K562 (cell line): ENCODE data around the gene SFMBT2. TPM values are rescaled to one million over a fixed set of nuclear protein-coding genes. Genes with fewer than 3 reads are reported as not detected.

Source experiments
- ELF1 ChIP-seq: fragments of 200-800 bp; sonication (Bioruptor generic); IDR thresholded peaks from 2 replicates; pipeline ENCODE4 v1.6.1; 2016; ENCODE audit warnings: missing genetic modification characterization, missing compliant biosample characterization
- JUN ChIP-seq, 2 experiments: sonication (generic) in 1 of 2; formaldehyde crosslinking in 1 of 2; IDR thresholded peaks; 2 replicates each; pipeline versions ENCODE4 v1.6.1 to v1.8.0; 2012 to 2022; ENCODE audit warnings: borderline replicate concordance in 2 of 2, mild to moderate bottlenecking in 2 of 2, improper control_type of control experiment in 1 of 2, low read depth in 1 of 2, low read length in 1 of 2, missing genetic modification reagents in 1 of 2
- JUND ChIP-seq, 2 experiments: IDR thresholded peaks; 2 replicates in 1 of 2; 3 replicates in 1 of 2; pipeline ENCODE4 v1.6.1; 2011; ENCODE audit warnings: borderline replicate concordance in 2 of 2, low read depth in 2 of 2, low read length in 2 of 2, improper control_type of control experiment in 1 of 2, missing biosample characterization in 1 of 2, missing genetic modification characterization in 1 of 2, missing genetic modification reagents in 1 of 2
- KAT2B ChIP-seq: IDR thresholded peaks from one replicate; pipeline ENCODE4 v1.6.1; 2012; ENCODE audit warnings: low read depth, mild to moderate bottlenecking, control low read depth, inconsistent platforms, low read length, moderate library complexity
- MEIS2 ChIP-seq: fragments of 450-650 bp; IDR thresholded peaks from 2 replicates; pipeline ENCODE4 v1.6.1; 2014; ENCODE audit warnings: mild to moderate bottlenecking; ENCODE audit not compliant: partially characterized antibody
- NFIC ChIP-seq: fragments of 450-650 bp; IDR thresholded peaks from 2 replicates; pipeline ENCODE4 v1.6.1; 2017; ENCODE audit warnings: mild to moderate bottlenecking, inconsistent platforms
- NR2C1 ChIP-seq, 2 experiments: fragments of 450-650 bp; IDR thresholded peaks; 2 replicates each; pipeline ENCODE4 v1.6.1; 2017; ENCODE audit warnings: mild to moderate bottlenecking in 2 of 2, antibody characterized with exemption in 1 of 2, inconsistent platforms in 1 of 2, missing compliant biosample characterization in 1 of 2, missing genetic modification characterization in 1 of 2
- PYGO2 ChIP-seq: fragments of 450-650 bp; IDR thresholded peaks from 2 replicates; pipeline ENCODE4 v1.6.1; 2016; ENCODE audit warnings: mild to moderate bottlenecking, missing genetic modification characterization, moderate library complexity, missing compliant biosample characterization
- RCOR1 ChIP-seq, 2 experiments: IDR thresholded peaks; 2 replicates each; pipeline ENCODE4 v1.6.1; 2012; ENCODE audit warnings: low read depth in 2 of 2, low read length in 2 of 2, borderline replicate concordance in 1 of 2, improper control_type of control experiment in 1 of 2
- TEAD4 ChIP-seq, 2 experiments: sonication (generic) in 1 of 2; formaldehyde crosslinking in 1 of 2; IDR thresholded peaks; 2 replicates each; pipeline versions ENCODE4 v1.6.1 to v1.8.0; 2012 to 2022; ENCODE audit warnings: borderline replicate concordance in 1 of 2, inconsistent platforms in 1 of 2, low read length in 1 of 2, mild to moderate bottlenecking in 1 of 2, missing genetic modification reagents in 1 of 2
- TRIM25 ChIP-seq: fragments of 450-650 bp; IDR thresholded peaks from 2 replicates; pipeline ENCODE4 v1.7.0; 2016; ENCODE audit warnings: borderline replicate concordance
- ZBTB7A ChIP-seq: IDR thresholded peaks from 2 replicates; pipeline ENCODE4 v1.6.1; 2011; ENCODE audit warnings: low read depth, mild to moderate bottlenecking, low read length, moderate library complexity, borderline replicate concordance; ENCODE audit not compliant: control insufficient read depth
- polyA plus RNA-seq, 8 experiments: library from polyadenylated mRNA; depleted of rRNA in 4 of 8; stranded (reverse) in 5 of 8; unstranded in 3 of 8; fragments of >200 nt; fragmentation: Nextera tagmentation in 2 of 8; fragmentation: Illumina TruSeq in 1 of 8; extraction: Ambion mirVana in 2 of 8; extraction: Trizol in 1 of 8; gene quantifications; 2 replicates each; pipeline versions ENCODE4 v1.2.1 to v1.2.3, GENCODE V29; 2011 to 2014; ENCODE audit warnings: inconsistent platforms in 1 of 8, missing spikeins in 1 of 8
- total RNA-seq, 7 experiments: library from RNA; depleted of rRNA in 6 of 7; stranded (reverse); fragments of >200 nt in 6 of 7; fragmentation: Illumina TruSeq in 2 of 7; extraction: Trizol in 2 of 7; gene quantifications; 2 replicates each; pipeline versions ENCODE4 v1.2.1 to v1.2.3, GENCODE V29; 2011 to 2021; ENCODE audit warnings: low replicate concordance in 1 of 7
- TF ChIP-seq, protein P1 (sequence below): fragments of 450-650 bp; formaldehyde crosslinking; IDR thresholded peaks from 2 replicates; pipeline ENCODE4 v1.4.0; 2022; ENCODE audit warnings: missing genetic modification characterization
- TF ChIP-seq, protein P2 (sequence below): fragments of 200-400 bp; formaldehyde crosslinking; IDR thresholded peaks from 2 replicates; pipeline ENCODE4 v1.6.1; 2017; ENCODE audit warnings: mild to moderate bottlenecking, low read depth, low read length, moderate library complexity
- TF ChIP-seq, protein P3 (sequence below), 2 experiments: fragments of 450-650 bp; IDR thresholded peaks; 2 replicates each; pipeline ENCODE4 v1.6.1; 2016

Gene SFMBT2
- total and polyA plus RNA-seq, 9 of the 15 experiments (the other 6 are each of a cell fraction or from before 2014, with no cell fraction given): 1.2 to 13.6 (median 7.6) TPM

GRCh38 chr10:7383442-7383841, 27.4 kb downstream of the SFMBT2 start (continued):
- no peak for TF ChIP-seq JUN (IDR thresholded peaks at IDR 0.05; ENCODE audit: borderline replicate concordance, low read depth, low read length)
- TF ChIP-seq JUN (CRISPR knock-in tag; IDR thresholded peaks at IDR 0.05; ENCODE audit: borderline replicate concordance): no peak
- peak; percentile 33; the same call in 1 of the 2 replicates for TF ChIP-seq JUND (IDR thresholded peaks at IDR 0.05; ENCODE audit: borderline replicate concordance, low read depth, low read length)
- TF ChIP-seq JUND (tag; IDR thresholded peaks at IDR 0.05; ENCODE audit: borderline replicate concordance, low read depth, low read length): no peak
- TF ChIP-seq MEIS2: peak; percentile 14
- TF ChIP-seq, protein P1, sequence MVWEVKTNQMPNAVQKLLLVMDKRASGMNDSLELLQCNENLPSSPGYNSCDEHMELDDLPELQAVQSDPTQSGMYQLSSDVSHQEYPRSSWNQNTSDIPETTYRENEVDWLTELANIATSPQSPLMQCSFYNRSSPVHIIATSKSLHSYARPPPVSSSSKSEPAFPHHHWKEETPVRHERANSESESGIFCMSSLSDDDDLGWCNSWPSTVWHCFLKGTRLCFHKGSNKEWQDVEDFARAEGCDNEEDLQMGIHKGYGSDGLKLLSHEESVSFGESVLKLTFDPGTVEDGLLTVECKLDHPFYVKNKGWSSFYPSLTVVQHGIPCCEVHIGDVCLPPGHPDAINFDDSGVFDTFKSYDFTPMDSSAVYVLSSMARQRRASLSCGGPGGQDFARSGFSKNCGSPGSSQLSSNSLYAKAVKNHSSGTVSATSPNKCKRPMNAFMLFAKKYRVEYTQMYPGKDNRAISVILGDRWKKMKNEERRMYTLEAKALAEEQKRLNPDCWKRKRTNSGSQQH (CRISPR knock-in tag): no peak
- peak; percentile 61 for TF ChIP-seq NFIC
- no peak for TF ChIP-seq ELF1 (tag)
- TF ChIP-seq PYGO2 (tag): no peak
- TF ChIP-seq KAT2B: no peak
- peak; percentile 68 to 89; a peak in 3 of 4 replicates for TF ChIP-seq RCOR1 (IDR thresholded peaks at IDR 0.05; ENCODE audit: borderline replicate concordance in 1 of 2, low read depth in 2 of 2, low read length in 2 of 2)
- TF ChIP-seq NR2C1 (IDR thresholded peaks at IDR 0.05): no peak
- no peak for TF ChIP-seq NR2C1 (tag; IDR thresholded peaks at IDR 0.05)
- TF ChIP-seq, protein P2, sequence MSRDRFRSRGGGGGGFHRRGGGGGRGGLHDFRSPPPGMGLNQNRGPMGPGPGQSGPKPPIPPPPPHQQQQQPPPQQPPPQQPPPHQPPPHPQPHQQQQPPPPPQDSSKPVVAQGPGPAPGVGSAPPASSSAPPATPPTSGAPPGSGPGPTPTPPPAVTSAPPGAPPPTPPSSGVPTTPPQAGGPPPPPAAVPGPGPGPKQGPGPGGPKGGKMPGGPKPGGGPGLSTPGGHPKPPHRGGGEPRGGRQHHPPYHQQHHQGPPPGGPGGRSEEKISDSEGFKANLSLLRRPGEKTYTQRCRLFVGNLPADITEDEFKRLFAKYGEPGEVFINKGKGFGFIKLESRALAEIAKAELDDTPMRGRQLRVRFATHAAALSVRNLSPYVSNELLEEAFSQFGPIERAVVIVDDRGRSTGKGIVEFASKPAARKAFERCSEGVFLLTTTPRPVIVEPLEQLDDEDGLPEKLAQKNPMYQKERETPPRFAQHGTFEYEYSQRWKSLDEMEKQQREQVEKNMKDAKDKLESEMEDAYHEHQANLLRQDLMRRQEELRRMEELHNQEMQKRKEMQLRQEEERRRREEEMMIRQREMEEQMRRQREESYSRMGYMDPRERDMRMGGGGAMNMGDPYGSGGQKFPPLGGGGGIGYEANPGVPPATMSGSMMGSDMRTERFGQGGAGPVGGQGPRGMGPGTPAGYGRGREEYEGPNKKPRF: no peak
- TF ChIP-seq, protein P3, sequence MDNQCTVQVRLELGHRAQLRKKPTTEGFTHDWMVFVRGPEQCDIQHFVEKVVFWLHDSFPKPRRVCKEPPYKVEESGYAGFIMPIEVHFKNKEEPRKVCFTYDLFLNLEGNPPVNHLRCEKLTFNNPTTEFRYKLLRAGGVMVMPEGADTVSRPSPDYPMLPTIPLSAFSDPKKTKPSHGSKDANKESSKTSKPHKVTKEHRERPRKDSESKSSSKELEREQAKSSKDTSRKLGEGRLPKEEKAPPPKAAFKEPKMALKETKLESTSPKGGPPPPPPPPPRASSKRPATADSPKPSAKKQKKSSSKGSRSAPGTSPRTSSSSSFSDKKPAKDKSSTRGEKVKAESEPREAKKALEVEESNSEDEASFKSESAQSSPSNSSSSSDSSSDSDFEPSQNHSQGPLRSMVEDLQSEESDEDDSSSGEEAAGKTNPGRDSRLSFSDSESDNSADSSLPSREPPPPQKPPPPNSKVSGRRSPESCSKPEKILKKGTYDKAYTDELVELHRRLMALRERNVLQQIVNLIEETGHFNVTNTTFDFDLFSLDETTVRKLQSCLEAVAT (IDR thresholded peaks at IDR 0.05): no peak
- TF ChIP-seq TEAD4 (IDR thresholded peaks at IDR 0.05; ENCODE audit: low read length): peak; percentile 82
- no peak for TF ChIP-seq TEAD4 (CRISPR knock-in tag; IDR thresholded peaks at IDR 0.05; ENCODE audit: borderline replicate concordance)
- TF ChIP-seq ZBTB7A: no peak
- TF ChIP-seq TRIM25: no peak
